Panc1 (cell line): ENCODE results near the gene SULT1C2. TPM values are rescaled to one million over a fixed set of nuclear protein-coding genes. Genes with fewer than 3 reads are reported as not detected.

ENCODE experiments used
- ATAC-seq: fragments of 200-7000 bp; cut with Tn5 transposase; 2 replicates; pipeline ENCODE4 v1.9.1; 2020; ENCODE audit warnings: mild to moderate bottlenecking, moderate library complexity
- Bru-seq: library from RNA; stranded (reverse); fragments of 400-500 nt; gene quantifications from one replicate; lab custom pipeline; 2021; lab: Mats Ljungman, UMichigan
- BruChase-seq, 2 experiments: library from RNA; stranded (reverse); fragments of 400-500 nt; gene quantifications; one replicate each; lab custom pipeline; 2021; lab: Mats Ljungman, UMichigan
- BruUV-seq: library from RNA; stranded (reverse); fragments of 400-500 nt; replicated peaks from 2 replicates; lab custom pipeline; 2021; lab: Mats Ljungman, UMichigan
- CTCF ChIA-PET: fragments of 300-600 bp; sonication (Branson Sonifier 250); formaldehyde crosslinking; loops from one replicate; lab custom pipeline; 2022; ENCODE audit warnings: antibody characterized with exemption; lab: Charles Lee
- POLR2A ChIA-PET: fragments of 300-600 bp; sonication (Branson Sonifier 250); formaldehyde crosslinking; loops from one replicate; lab custom pipeline; 2022; ENCODE audit warnings: antibody characterized with exemption; lab: Charles Lee
- DNase-seq: peaks from one replicate; pipeline ENCODE4 v3.0.0-alpha.2; 2010; ENCODE audit warnings: low read depth, low spot score
- H3K27ac ChIP-seq: 2 replicates; pipeline ENCODE4 v1.5.1; 2011; ENCODE audit warnings: mild to moderate bottlenecking, low read length, inconsistent platforms
- H3K27me3 ChIP-seq: fragments of 200-500 bp; sonication (Bioruptor generic); 2 replicates; pipeline ENCODE4 v1.6.0; 2014; ENCODE audit warnings: low read length, inconsistent platforms; ENCODE audit not compliant: control insufficient read depth, insufficient read depth
- H3K36me3 ChIP-seq: fragments of 200-500 bp; sonication (Bioruptor generic); 2 replicates; pipeline ENCODE4 v1.5.1; 2014; ENCODE audit warnings: inconsistent platforms, mild to moderate bottlenecking, low read length, moderate library complexity; ENCODE audit not compliant: control insufficient read depth, insufficient read depth
- H3K4me1 ChIP-seq: 2 replicates; pipeline ENCODE4 v1.5.1; 2011; ENCODE audit warnings: inconsistent platforms, mild to moderate bottlenecking, low read length, moderate library complexity; ENCODE audit not compliant: control insufficient read depth, insufficient read depth
- H3K4me3 ChIP-seq, 2 experiments: 2 replicates each; pipeline ENCODE4 v1.5.1; 2011 to 2012; ENCODE audit warnings: low read depth in 2 of 2, low read length in 2 of 2, mild to moderate bottlenecking in 2 of 2, inconsistent platforms in 1 of 2, moderate library complexity in 1 of 2
- H3K9me3 ChIP-seq: fragments of 200-500 bp; sonication (Bioruptor generic); 2 replicates; pipeline ENCODE4 v1.5.1; 2014; ENCODE audit warnings: low read depth, mild to moderate bottlenecking, inconsistent platforms, low read length, moderate library complexity; ENCODE audit not compliant: control insufficient read depth, insufficient read depth
- POLR2AphosphoS5 ChIP-seq: IDR thresholded peaks from 2 replicates; pipeline ENCODE4 v1.6.1; 2012; ENCODE audit warnings: mild to moderate bottlenecking, low read depth, low read length, moderate library complexity
- SIN3A ChIP-seq: IDR thresholded peaks from 2 replicates; pipeline ENCODE4 v1.6.1; 2012; ENCODE audit warnings: low read depth, mild to moderate bottlenecking, low read length, moderate library complexity, borderline replicate concordance; ENCODE audit not compliant: insufficient read depth
- TCF7L2 ChIP-seq: IDR thresholded peaks from 2 replicates; pipeline ENCODE4 v1.6.1; 2011; ENCODE audit warnings: mild to moderate bottlenecking, low read depth, low read length, inconsistent platforms
- in situ Hi-C: cut with HindIII; loops from 2 replicates; pipeline ENCODE4 v1.10.0; 2016; ENCODE audit warnings: low sequenced_read_pairs, low pct_unique_long_range_greater_than_20kb
- intact Hi-C: fragments of 100-400 bp; cut with micrococcal nuclease; formaldehyde crosslinking; loops from one replicate; pipeline ENCODE4 v1.10.0; 2022; ENCODE audit not compliant: unreplicated experiment
- long read RNA-seq: library from polyadenylated mRNA; unstranded; transcript quantifications from one replicate; pipeline ENCODE4 v2.0.0, GENCODE V29; 2021; ENCODE audit not compliant: unreplicated experiment
- polyA plus RNA-seq: library from polyadenylated mRNA; unstranded; fragments of >200 nt; gene quantifications from one replicate; pipeline ENCODE4 v1.2.1, GENCODE V29; 2012; ENCODE audit warnings: missing spikeins; ENCODE audit not compliant: insufficient read length
- total RNA-seq: library from RNA; stranded (reverse); gene quantifications from one replicate; pipeline ENCODE4 v1.2.1, GENCODE V29; 2021; ENCODE audit not compliant: unreplicated experiment
- TF ChIP-seq, protein P1 (sequence below), 2 experiments: IDR thresholded peaks; 2 replicates each; pipeline ENCODE4 v1.6.1; 2011 to 2012; ENCODE audit warnings: low read depth in 2 of 2, control low read depth in 1 of 2, low read length in 1 of 2, mild to moderate bottlenecking in 1 of 2, moderate library complexity in 1 of 2; ENCODE audit not compliant: insufficient read depth in 1 of 2
- TF ChIP-seq, protein P2 (sequence below): fragments of 450-650 bp; IDR thresholded peaks from 2 replicates; pipeline ENCODE4 v1.5.1; 2017; ENCODE audit warnings: mild to moderate bottlenecking

Gene SULT1C2
- total RNA-seq (0.31 TPM), Bru-seq, nascent RNA (percentile 26 among the genes with signal in this experiment), BruChase-seq, experiment 1, labeled RNA remaining after a 2-hour chase (percentile 37 among the genes with signal in this experiment), BruChase-seq, experiment 2, labeled RNA remaining after a 6-hour chase (percentile 41 among the genes with signal in this experiment)
- polyA plus RNA-seq = 0.33 TPM
- long read RNA-seq = 0 reads

DNA sequence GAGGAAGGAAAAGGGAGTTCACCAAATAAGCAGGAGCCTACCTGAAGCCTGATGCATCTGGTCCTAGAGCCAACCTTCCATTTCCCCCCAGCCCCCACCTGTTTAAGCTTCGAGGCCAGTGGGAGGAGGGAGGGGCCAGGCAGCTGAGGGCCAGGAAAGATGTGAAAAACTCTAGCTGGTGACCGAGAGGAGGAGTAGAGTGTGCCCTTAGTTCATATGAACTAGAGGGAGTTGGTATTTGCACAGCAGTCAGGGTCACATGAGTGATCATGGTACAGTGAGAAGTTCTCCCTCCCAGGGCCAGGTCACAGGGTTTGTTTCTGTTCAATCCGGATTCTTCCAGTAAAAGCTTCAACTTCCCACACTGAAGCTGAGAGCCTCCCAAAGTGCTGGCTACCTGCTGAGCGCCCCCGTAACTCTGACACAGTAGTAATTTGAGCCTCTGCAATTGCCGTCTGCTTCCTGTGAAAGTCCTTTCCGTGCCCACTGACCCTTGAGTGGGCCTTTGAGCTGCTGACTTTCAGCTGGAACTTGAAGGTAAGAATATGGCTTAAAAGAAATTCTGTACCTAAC lies at the start of gene SULT1C2:
TSS of gene SULT1C2 (plus strand) at position 362 of the 573 bp plus-strand sequence. CDS start 4,773 bp downstream, outside the sequence.
- no peaks in the 10 kb centered on the region for H3K36me3 ChIP-seq
- H3K4me1 ChIP-seq = no peaks in the 10 kb centered on the region
- in situ Hi-C loops (no loop called here), intact Hi-C loops (no loop called here)
- 0 out of 2 replicates have a peak, but pooled peaks have one; percentile 53 for ATAC-seq
- CTCF ChIA-PET = no interaction called here
- H3K9me3 ChIP-seq = no peaks in the 10 kb centered on the region
- POLR2A ChIA-PET = no interaction called here
- TF ChIP-seq SIN3A (no peak), POLR2AphosphoS5 (no peak), TCF7L2 (no peak)
- BruUV-seq = no TSS peak
- DNase-seq = no peak
- 0 out of 4 replicates have a peak within 1 kb of the TSS, but pooled peaks of 1 of the 2 experiments have one; percentile 1 for H3K4me3 ChIP-seq
- no peak within 1 kb of the TSS for H3K27ac ChIP-seq
- no peaks in the 10 kb centered on the region; the same call in 1 of the 2 replicates for H3K27me3 ChIP-seq

- Histone ChIP-seq H3K36me3 (no peaks in the 10 kb centered on the region), H3K27me3 (no peaks in the 10 kb centered on the region), H3K9me3 (0 out of 2 replicates have a peak, but pooled peaks cover 7% of the 10 kb centered on the region), H3K27ac (no peak within 1 kb of the TSS), H3K4me1 (no peaks in the 10 kb centered on the region), H3K4me3 (no peak within 1 kb of the TSS)
- TF ChIP-seq SIN3A (no peak), POLR2AphosphoS5 (no peak), TCF7L2 (no peak)
- TF ChIP-seq, protein P1, sequence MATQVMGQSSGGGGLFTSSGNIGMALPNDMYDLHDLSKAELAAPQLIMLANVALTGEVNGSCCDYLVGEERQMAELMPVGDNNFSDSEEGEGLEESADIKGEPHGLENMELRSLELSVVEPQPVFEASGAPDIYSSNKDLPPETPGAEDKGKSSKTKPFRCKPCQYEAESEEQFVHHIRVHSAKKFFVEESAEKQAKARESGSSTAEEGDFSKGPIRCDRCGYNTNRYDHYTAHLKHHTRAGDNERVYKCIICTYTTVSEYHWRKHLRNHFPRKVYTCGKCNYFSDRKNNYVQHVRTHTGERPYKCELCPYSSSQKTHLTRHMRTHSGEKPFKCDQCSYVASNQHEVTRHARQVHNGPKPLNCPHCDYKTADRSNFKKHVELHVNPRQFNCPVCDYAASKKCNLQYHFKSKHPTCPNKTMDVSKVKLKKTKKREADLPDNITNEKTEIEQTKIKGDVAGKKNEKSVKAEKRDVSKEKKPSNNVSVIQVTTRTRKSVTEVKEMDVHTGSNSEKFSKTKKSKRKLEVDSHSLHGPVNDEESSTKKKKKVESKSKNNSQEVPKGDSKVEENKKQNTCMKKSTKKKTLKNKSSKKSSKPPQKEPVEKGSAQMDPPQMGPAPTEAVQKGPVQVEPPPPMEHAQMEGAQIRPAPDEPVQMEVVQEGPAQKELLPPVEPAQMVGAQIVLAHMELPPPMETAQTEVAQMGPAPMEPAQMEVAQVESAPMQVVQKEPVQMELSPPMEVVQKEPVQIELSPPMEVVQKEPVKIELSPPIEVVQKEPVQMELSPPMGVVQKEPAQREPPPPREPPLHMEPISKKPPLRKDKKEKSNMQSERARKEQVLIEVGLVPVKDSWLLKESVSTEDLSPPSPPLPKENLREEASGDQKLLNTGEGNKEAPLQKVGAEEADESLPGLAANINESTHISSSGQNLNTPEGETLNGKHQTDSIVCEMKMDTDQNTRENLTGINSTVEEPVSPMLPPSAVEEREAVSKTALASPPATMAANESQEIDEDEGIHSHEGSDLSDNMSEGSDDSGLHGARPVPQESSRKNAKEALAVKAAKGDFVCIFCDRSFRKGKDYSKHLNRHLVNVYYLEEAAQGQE (IDR thresholded peaks at IDR 0.05; ENCODE audit: insufficient read depth in 1 of 2, low read depth in 2 of 2, low read length in 1 of 2) = no peak
- TF ChIP-seq, protein P2, sequence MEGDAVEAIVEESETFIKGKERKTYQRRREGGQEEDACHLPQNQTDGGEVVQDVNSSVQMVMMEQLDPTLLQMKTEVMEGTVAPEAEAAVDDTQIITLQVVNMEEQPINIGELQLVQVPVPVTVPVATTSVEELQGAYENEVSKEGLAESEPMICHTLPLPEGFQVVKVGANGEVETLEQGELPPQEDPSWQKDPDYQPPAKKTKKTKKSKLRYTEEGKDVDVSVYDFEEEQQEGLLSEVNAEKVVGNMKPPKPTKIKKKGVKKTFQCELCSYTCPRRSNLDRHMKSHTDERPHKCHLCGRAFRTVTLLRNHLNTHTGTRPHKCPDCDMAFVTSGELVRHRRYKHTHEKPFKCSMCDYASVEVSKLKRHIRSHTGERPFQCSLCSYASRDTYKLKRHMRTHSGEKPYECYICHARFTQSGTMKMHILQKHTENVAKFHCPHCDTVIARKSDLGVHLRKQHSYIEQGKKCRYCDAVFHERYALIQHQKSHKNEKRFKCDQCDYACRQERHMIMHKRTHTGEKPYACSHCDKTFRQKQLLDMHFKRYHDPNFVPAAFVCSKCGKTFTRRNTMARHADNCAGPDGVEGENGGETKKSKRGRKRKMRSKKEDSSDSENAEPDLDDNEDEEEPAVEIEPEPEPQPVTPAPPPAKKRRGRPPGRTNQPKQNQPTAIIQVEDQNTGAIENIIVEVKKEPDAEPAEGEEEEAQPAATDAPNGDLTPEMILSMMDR = no peak
- in situ Hi-C loops = no loop called here
- DNase-seq (no peak), ATAC-seq (no peak)
- no TSS peak for BruUV-seq
- ChIA-PET CTCF (no interaction called here), POLR2A (no interaction called here)
- intact Hi-C loops = no loop called here
Measured at GRCh38 chr2:108239786-108240185, 48.9 kb upstream of the SULT1C2 start, which contains the start of gene SULT1C3. TSS of gene SULT1C3 (plus strand) at chr2:108239968. CDS start at chr2:108247195, 7,227 bp downstream.

- Histone ChIP-seq H3K27me3 (no peaks in the 10 kb centered on the region), H3K4me1 (no peaks in the 10 kb centered on the region), H3K27ac (no peak overlapping the region), H3K36me3 (no peaks in the 10 kb centered on the region), H3K9me3 (0 out of 2 replicates have a peak, but pooled peaks cover 3% of the 10 kb centered on the region), H3K4me3 (no peak overlapping the region)
- ATAC-seq (no peak), DNase-seq (no peak)
- intact Hi-C loops = no loop called here
- TF ChIP-seq, protein P1 (IDR thresholded peaks at IDR 0.05; ENCODE audit: insufficient read depth in 1 of 2, low read depth in 2 of 2, low read length in 1 of 2) = no peak
- no peak for TF ChIP-seq TCF7L2
- TF ChIP-seq, protein P2 = no peak
- no peak for TF ChIP-seq POLR2AphosphoS5
- no peak for TF ChIP-seq SIN3A
- ChIA-PET CTCF (no interaction called here), POLR2A (no interaction called here)
- in situ Hi-C loops = no loop called here
- BruUV-seq = no TSS peak
Measured at GRCh38 chr2:108240966-108241365, 47.7 kb upstream of the SULT1C2 start.
